Breast epithelium (tissue), 3 donors: ENCODE measurements around the gene THUMPD1.

Source experiments
- POLR2A ChIP-seq: fragments of 450-650 bp; IDR thresholded peaks from one replicate; pipeline ENCODE4 v1.6.1; 2016; ENCODE audit warnings: antibody characterized with exemption, mild to moderate bottlenecking, moderate library complexity
- POLR2AphosphoS5 ChIP-seq, 3 donors: sonication (generic); formaldehyde crosslinking; IDR thresholded peaks; one replicate each; pipeline ENCODE4 v1.6.1; 2017; ENCODE audit warnings: antibody characterized with exemption in 3 of 3
- TF ChIP-seq, protein P1 (sequence below), 3 donors: fragments of 450-650 bp; IDR thresholded peaks; one replicate each; pipeline ENCODE4 v1.5.1; 2016 to 2017; ENCODE audit warnings: antibody characterized with exemption in 3 of 3, mild to moderate bottlenecking in 3 of 3, moderate library complexity in 3 of 3

DNA sequence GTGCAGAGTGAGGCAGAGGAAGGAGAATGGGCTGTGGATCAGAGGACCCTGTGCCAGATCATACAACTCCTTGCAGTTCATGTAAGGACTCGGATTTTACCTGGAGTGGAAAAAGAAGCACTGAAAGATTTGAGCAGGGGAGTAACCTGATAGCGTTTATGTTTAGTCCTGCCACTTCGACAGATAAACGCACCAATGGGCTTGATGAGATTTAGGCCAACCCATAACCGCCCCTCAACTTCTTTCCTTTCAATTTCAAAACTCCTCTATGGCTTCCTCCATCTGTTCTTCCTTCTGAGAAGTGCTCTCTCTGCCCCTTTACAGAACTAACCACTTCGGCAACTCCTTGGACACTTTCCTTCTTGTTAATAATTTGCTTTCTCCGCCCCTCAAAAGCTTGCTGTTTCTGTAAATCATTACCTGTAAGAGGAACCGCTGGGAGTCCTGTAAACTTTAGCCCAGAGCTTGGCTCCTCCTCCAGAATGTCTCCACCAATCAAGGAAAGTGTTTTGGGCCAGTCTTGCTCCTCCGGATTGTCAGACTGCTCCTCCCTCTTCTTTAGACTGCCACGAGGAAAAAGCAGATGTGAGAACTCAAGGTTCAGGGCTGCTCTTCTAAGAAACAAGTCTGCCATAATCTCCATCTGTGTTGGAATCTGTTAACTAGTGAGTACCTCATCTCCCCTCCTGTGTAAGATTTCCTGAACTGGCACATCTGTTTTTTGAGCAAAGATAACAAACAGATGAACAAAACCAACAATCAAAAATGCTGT, 22.0 kb upstream of the THUMPD1 start, which contains the start of gene ACSM3:
- TF ChIP-seq, protein P1, sequence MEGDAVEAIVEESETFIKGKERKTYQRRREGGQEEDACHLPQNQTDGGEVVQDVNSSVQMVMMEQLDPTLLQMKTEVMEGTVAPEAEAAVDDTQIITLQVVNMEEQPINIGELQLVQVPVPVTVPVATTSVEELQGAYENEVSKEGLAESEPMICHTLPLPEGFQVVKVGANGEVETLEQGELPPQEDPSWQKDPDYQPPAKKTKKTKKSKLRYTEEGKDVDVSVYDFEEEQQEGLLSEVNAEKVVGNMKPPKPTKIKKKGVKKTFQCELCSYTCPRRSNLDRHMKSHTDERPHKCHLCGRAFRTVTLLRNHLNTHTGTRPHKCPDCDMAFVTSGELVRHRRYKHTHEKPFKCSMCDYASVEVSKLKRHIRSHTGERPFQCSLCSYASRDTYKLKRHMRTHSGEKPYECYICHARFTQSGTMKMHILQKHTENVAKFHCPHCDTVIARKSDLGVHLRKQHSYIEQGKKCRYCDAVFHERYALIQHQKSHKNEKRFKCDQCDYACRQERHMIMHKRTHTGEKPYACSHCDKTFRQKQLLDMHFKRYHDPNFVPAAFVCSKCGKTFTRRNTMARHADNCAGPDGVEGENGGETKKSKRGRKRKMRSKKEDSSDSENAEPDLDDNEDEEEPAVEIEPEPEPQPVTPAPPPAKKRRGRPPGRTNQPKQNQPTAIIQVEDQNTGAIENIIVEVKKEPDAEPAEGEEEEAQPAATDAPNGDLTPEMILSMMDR (IDR thresholded peaks at IDR 0.05) = no peak
- TF ChIP-seq POLR2AphosphoS5 (IDR thresholded peaks at IDR 0.05) (no peak), POLR2A (no peak)
